Measurements from ENCODE around the gene OTX1.
"Not testable (repeated sequence)": the region's sequence is repeated elsewhere in the genome, so short reads cannot be mapped to it uniquely, and the experiment has no call there.

Gene OTX1
- total RNA-seq, result 0 reads per million in 2 experiments

DNA sequence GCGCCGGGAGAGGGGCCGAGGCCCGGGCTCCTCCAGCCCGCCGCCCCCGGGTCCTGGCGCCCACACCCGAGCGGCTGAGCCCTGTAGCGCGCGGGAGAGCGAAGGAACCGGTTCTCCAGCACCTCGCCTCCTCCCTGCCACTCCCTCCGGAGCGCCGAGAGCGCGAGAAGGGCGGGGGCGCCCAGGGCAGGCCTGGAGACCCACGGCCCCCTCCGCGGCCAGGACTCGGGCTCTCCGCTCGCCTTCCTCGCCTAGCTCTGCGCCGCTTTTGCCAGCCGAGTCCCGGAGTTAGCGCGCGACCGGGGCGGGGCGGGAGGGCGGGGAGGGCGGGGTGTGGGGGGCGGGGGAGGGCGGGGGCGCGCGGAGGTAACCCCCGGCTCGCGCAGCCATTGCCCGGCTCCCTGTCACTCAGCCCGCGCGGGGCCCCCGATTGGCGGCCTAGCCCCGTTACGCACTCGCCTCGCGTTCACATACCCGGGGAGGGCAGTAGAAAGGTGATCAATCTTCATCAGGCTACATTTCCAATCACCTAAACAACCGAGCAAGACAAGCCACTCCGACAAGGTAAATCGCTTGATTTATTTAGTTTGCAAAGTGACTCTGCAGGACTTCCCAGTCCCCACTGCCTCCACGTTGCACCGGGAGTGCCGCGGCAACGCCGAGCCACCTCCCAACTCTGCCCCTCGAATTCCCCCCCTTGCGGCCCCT, at the start of gene OTX1:
TSS of gene OTX1 (plus strand) at position 497 of the 708 bp plus-strand sequence. CDS start 2,161 bp downstream, outside the sequence.
- no peak for DNase-seq (ENCODE audit: low read depth)

DNA sequence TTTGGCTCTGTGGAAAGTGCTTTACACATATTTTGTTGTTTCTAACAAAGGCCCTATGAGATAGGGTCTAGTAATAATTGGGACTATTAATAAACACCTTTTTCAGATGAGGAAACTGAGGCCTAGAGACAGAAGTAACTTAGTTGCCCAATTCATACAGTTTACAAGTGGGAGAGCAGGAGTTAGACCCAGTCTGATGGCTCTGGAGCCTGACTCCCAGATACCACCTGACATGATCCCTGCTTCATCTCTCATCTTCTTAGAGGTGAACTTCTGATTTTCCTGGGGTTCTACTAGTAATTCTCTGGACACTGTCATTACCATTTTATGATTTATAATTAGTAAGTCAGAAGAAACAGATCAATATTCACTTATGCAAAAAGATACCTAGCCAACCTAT, 49.1 kb upstream of the OTX1 start:
- no peak for DNase-seq (ENCODE audit: low read depth)

DNA sequence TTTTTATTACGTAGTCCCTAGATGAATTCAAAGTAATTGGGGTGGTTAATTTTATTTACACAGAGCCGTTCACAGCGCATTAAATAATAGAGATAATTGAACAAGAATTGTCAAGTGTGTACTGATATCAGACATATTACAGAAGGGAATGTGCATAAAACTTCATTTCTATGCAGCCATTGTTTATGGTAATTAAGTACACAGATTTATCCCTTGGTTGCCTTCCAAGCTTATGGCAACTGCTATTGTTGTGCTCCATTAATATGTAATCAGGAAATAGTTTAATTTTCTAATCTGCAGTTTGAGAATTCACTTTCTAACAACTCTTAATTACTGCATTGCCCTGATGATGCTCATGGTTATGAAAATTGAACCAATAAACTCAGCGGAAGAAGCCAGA, 47.3 kb upstream of the OTX1 start:
- DNase-seq (ENCODE audit: low read depth), result no peak

GRCh38 chr2:63007813-63008458, 42.7 kb upstream of the OTX1 start:
- DNase-seq (ENCODE audit: low read depth), result no peak

DNA sequence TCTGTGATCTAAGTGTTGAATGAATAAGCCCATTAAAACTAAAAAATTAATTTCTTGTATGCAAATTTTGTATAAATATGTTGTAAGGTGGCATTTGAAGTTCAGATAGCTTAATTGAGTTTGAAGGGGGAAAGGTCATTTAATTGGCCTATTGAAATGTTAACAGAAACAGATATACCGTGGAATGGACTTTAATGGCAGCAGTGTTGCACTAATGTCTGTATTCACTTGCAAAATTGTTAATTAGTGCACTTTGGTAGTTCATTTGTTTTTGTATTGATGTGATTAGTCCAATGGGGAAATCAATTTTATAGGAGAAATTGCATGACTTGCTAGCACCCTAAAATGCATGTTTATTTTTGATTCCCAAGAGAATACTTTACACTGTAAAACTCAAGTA, 41.8 kb upstream of the OTX1 start:
- no peak for DNase-seq (ENCODE audit: low read depth)

- no peak for DNase-seq (ENCODE audit: low read depth)
These were observed 41.1 kb upstream of the OTX1 start for GRCh38 chr2:63009490-63009889.

DNA sequence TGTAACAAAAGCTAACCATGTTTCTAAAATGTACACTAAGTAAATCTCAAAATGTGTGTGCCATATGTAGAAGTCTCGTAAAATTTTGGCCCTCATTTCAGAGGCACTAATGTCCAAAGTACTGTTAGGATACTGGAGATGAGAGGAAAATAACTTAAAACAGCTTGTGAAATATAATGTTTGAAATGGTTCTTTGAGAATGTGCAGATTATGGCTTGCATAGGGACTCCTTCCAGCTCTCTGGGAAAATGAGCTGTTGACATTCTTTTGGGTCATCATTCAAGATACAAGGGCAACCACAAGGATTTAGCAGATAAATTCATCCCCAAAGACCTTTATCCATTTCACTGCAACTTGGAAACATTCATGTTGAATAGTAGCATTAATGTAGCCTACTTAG, 38.1 kb upstream of the OTX1 start:
- DNase-seq (ENCODE audit: low read depth), result no peak

DNA sequence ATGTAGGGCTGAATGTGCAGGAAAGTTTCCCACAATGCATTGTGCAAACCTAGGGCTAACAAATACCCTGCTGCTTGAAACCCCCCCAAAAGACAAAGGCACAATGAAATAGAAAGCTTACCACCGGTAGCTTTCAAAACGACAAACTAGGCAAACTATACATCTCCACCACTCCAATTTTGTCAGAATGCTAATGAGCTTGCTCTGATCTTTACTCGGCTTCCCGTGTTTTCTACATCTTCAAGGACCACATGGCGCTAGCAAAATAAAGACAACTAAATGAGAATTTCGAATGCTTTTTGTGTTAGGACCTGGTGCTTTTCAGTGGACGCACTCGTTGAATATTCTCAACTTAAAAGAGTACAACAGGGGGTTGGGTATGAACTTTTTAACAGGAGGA, 37.2 kb upstream of the OTX1 start:
- DNase-seq (ENCODE audit: low read depth), result no peak

DNA sequence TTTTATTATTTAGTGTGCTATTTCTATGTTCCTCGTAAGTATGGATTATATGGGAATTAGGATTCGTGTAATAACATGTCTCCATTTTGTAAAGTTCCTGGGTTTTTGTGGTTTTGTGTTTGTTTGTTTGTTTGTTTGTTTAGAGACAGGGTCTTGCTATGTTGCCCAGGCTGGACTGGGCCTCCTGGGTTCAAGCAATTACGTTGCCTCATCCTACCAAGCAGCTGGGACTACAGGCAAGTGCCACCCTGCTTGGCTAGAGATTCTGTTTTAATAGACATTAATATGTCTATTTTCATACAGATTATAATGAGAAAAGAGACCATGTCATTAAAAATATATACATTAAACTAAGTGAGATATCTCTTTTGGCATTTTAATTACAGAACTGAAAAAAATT, 35.2 kb upstream of the OTX1 start:
- DNase-seq (ENCODE audit: low read depth), result no peak

- no peak for DNase-seq (ENCODE audit: low read depth)
These were observed 32.2 kb upstream of the OTX1 start for GRCh38 chr2:63018439-63018838.

GRCh38 chr2:63019686-63020085, 30.9 kb upstream of the OTX1 start:
- DNase-seq (ENCODE audit: low read depth), result not testable (repeated sequence)

- no peak for DNase-seq (ENCODE audit: low read depth)
These were observed 27.2 kb upstream of the OTX1 start for GRCh38 chr2:63023444-63023843.

- DNase-seq (ENCODE audit: low read depth), result no peak
These were observed 23.4 kb upstream of the OTX1 start for GRCh38 chr2:63027220-63027619.

- no peak for DNase-seq (ENCODE audit: low read depth)
These were observed 21.6 kb upstream of the OTX1 start for GRCh38 chr2:63029058-63029457.

DNA sequence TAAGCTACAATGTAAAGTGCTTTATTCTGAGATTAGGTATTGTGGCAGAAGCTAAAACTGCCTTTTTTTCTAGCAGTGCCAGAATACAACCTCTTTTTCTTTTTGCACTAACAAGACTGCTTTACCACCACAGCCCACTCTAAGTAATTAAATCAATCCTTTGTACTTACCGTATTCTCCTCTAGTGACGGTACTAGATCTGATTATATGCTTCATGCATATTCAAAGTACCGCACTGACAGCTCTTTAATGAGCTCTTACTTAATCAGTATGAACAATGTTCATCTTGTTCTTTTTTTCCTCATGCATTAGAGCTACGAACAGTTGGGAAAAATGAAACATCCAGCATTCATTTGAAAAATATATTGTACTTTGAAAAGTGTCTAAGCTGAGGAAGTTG, 16.1 kb upstream of the OTX1 start:
- DNase-seq (ENCODE audit: low read depth), result no peak

GRCh38 chr2:63035169-63035568, 15.5 kb upstream of the OTX1 start:
- DNase-seq (ENCODE audit: low read depth), result no peak

DNA sequence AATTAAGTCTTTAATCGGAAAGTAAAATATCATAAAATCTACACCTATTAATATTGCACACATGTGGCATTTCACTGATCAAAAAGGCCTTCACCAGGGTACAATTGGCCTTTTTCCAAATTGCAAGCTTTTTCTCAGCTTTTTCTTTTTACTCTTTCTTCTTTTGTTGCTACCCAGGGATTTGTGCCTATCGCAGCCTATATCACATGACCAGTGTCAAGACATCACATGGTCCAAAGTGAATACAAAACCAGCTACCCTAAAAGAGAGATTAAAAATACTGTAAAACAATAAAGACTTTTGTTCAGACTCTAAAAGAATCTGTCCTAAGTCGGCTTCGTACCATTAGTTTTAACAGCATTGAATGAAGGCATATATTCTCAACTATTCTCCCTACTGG, 15.0 kb upstream of the OTX1 start:
- DNase-seq (ENCODE audit: low read depth), result no peak

GRCh38 chr2:63038034-63038433, 12.6 kb upstream of the OTX1 start:
- no peak for DNase-seq (ENCODE audit: low read depth)

- no peak for DNase-seq (ENCODE audit: low read depth)
These were observed 10.0 kb upstream of the OTX1 start for GRCh38 chr2:63040586-63040985.

- no peak for DNase-seq (ENCODE audit: low read depth)
These were observed 9.0 kb upstream of the OTX1 start for GRCh38 chr2:63041592-63041991.

GRCh38 chr2:63044362-63045327, 6.0 kb upstream of the OTX1 start:
- no peak for DNase-seq (ENCODE audit: low read depth)

DNA sequence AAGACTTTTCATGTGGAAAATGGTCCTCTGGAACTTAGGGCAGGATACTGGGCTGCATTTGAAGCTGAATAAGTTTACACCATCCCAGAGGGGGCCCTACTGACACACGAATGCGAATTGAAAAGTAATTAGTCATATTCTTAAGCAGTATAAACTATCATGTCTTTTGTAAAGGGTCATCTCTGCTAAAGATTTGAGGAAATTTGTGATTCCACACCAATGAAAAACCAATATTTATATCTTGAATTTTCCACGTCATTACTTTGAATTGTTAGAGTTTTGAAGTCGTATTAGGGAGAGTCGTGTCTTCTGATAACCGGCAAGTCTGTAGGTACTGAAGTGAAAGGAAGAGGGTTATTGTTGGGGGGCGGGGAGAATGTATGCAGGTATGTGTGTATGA, 4.1 kb upstream of the OTX1 start:
- no peak for DNase-seq (ENCODE audit: low read depth)

GRCh38 chr2:63046961-63047320, 3.7 kb upstream of the OTX1 start:
- no peak for DNase-seq (ENCODE audit: low read depth)
